Esophagus mucosa (tissue), 1 donor: ENCODE measurements around the gene TMEM240. TPM values are rescaled to one million over a fixed set of nuclear protein-coding genes. Genes with fewer than 3 reads are reported as not detected.
A peak's percentile ranks its signal among the peaks of the same experiment; 100 is the strongest.
"Not testable (repeated sequence)": the region's sequence is repeated elsewhere in the genome, so short reads cannot be mapped to it uniquely, and the experiment has no call there.

Experiments
- ATAC-seq: fragments of 200-7000 bp; cut with Tn5 transposase; one replicate; pipeline ENCODE4 v1.9.1; 2020
- total RNA-seq: library from RNA; stranded (reverse); gene quantifications from one replicate; pipeline ENCODE4 v1.2.4, GENCODE V29; 2023
- donor health status: DM: yes; HTN: yes; CAD: no.

TMEM240 gene
- total RNA-seq, 1 donor from 2014 or later = not detected

GRCh38 chr1:1490633-1491230, 49.7 kb downstream of the TMEM240 start:
- ATAC-seq = no peak

- peak; percentile 8 for ATAC-seq
These were observed 50.6 kb downstream of the TMEM240 start for GRCh38 chr1:1489861-1490260.

- no peak for ATAC-seq
These were observed 51.2 kb downstream of the TMEM240 start for GRCh38 chr1:1489231-1489630.

GRCh38 chr1:1487701-1488100, 52.7 kb downstream of the TMEM240 start:
- no peak for ATAC-seq

- not testable (repeated sequence) for ATAC-seq
These were observed 54.6 kb downstream of the TMEM240 start for GRCh38 chr1:1485755-1486317.

GRCh38 chr1:1484976-1485750, 55.3 kb downstream of the TMEM240 start:
- not testable (repeated sequence) for ATAC-seq

Other genes starting within 250 kb of the TMEM240 start
- gene ACAP3, start 232.7 kb downstream of the TMEM240 start, total RNA-seq = 35.3 TPM
- gene PUSL1, start 232.0 kb downstream of the TMEM240 start, total RNA-seq = 23.0 TPM
- gene INTS11, start 216.0 kb downstream of the TMEM240 start, total RNA-seq = 54.0 TPM
- 25.1 TPM for gene CPTP, start 215.8 kb downstream of the TMEM240 start, total RNA-seq
- gene TAS1R3, start 209.3 kb downstream of the TMEM240 start, total RNA-seq = 0.56 TPM
- gene DVL1, start 191.2 kb downstream of the TMEM240 start, total RNA-seq = 48.5 TPM
- gene MXRA8, start 182.1 kb downstream of the TMEM240 start, total RNA-seq = 2.0 TPM
- 117 TPM for gene AURKAIP1, start 165.4 kb downstream of the TMEM240 start, total RNA-seq
- 58.3 TPM for gene CCNL2, start 141.3 kb downstream of the TMEM240 start, total RNA-seq
- 89.2 TPM for gene MRPL20, start 133.3 kb downstream of the TMEM240 start, total RNA-seq
- gene ANKRD65, start 119.3 kb downstream of the TMEM240 start, total RNA-seq = 11.9 TPM
- gene VWA1, start 104.9 kb downstream of the TMEM240 start, total RNA-seq = 29.4 TPM
- 2.1 TPM for gene ATAD3C, start 90.9 kb downstream of the TMEM240 start, total RNA-seq
- 13.7 TPM for gene ATAD3B, start 68.9 kb downstream of the TMEM240 start, total RNA-seq
- gene ATAD3A, start 28.5 kb downstream of the TMEM240 start, total RNA-seq = 23.2 TPM
- gene SSU72, start 34.2 kb upstream of the TMEM240 start, total RNA-seq = 106 TPM
- gene FNDC10, start 59.5 kb upstream of the TMEM240 start, total RNA-seq = 5.7 TPM
- 87.5 TPM for gene MIB2, start 74.9 kb upstream of the TMEM240 start, total RNA-seq
- 0.92 TPM for gene MMP23B, start 91.5 kb upstream of the TMEM240 start, total RNA-seq
- 10.9 TPM for gene CDK11B, start 118.4 kb upstream of the TMEM240 start, total RNA-seq
- gene SLC35E2B, start 152.2 kb upstream of the TMEM240 start, total RNA-seq = 17.4 TPM
- gene CDK11A, start 183.7 kb upstream of the TMEM240 start, total RNA-seq = 15.7 TPM
- 31.8 TPM for gene NADK, start 237.8 kb upstream of the TMEM240 start, total RNA-seq